ENCODE results near the gene SERPIND1. TPM values are rescaled to one million over a fixed set of nuclear protein-coding genes. Genes with fewer than 3 reads are reported as not detected.
A peak's percentile ranks its signal among the peaks of the same experiment; 100 is the strongest.

Gene SERPIND1
- total RNA-seq, 2 experiments from 2014 or later, result not detected

- intact Hi-C loops (cut with micrococcal nuclease), result no loop called here
- no peaks in the 10 kb centered on the region for H3K9me3 Mint-ChIP-seq
- H3K27me3 Mint-ChIP-seq (ENCODE audit: low read depth), result no peaks in the 10 kb centered on the region
- peaks cover 22% of the 10 kb centered on the region for H3K36me3 Mint-ChIP-seq (ENCODE audit: low read depth)
- no peaks in the 10 kb centered on the region for H3K4me1 Mint-ChIP-seq (ENCODE audit: low read depth)
- no peak overlapping the region for H3K4me3 Mint-ChIP-seq
- DNase-seq, result no peak
- CTCF ChIA-PET, result interaction anchor here (0.6 to 1.3 kb wide), 2 partner anchors 58 to 107 kb away, joined by 3 to 4 read pairs; no protein-coding TSS in a partner anchor
- H3K27ac Mint-ChIP-seq, result no peak overlapping the region
These were observed 30.7 kb downstream of the SERPIND1 start for GRCh38 chr22:20804650-20805049.

- H3K4me3 Mint-ChIP-seq, result no peak overlapping the region
- intact Hi-C loops (cut with micrococcal nuclease), result no loop called here
- no peak for DNase-seq
- no peaks in the 10 kb centered on the region for H3K9me3 Mint-ChIP-seq
- peaks cover 7% of the 10 kb centered on the region for H3K4me1 Mint-ChIP-seq (ENCODE audit: low read depth)
- H3K27ac Mint-ChIP-seq, result no peak overlapping the region
- no peaks in the 10 kb centered on the region for H3K27me3 Mint-ChIP-seq (ENCODE audit: low read depth)
- peaks cover 20% of the 10 kb centered on the region for H3K36me3 Mint-ChIP-seq (ENCODE audit: low read depth)
- CTCF ChIA-PET, result interaction anchor here (0.6 kb wide), 1 partner anchor 12 kb away, joined by 3 read pairs; no protein-coding TSS in a partner anchor
These were observed 32.1 kb downstream of the SERPIND1 start for GRCh38 chr22:20805972-20806471.

GRCh38 chr22:20807315-20807752 is 33.4 kb downstream of the SERPIND1 start:
- CTCF ChIA-PET, result no interaction called here
- peaks cover 19% of the 10 kb centered on the region for H3K36me3 Mint-ChIP-seq (ENCODE audit: low read depth)
- intact Hi-C loops (cut with micrococcal nuclease), result no loop called here
- no peaks in the 10 kb centered on the region for H3K9me3 Mint-ChIP-seq
- H3K27me3 Mint-ChIP-seq (ENCODE audit: low read depth), result no peaks in the 10 kb centered on the region
- no peak overlapping the region for H3K27ac Mint-ChIP-seq
- H3K4me1 Mint-ChIP-seq (ENCODE audit: low read depth), result peaks cover 12% of the 10 kb centered on the region
- no peak overlapping the region for H3K4me3 Mint-ChIP-seq
- DNase-seq, result no peak

- no peak for DNase-seq
- CTCF ChIA-PET, result no interaction called here
- no peaks in the 10 kb centered on the region for H3K9me3 Mint-ChIP-seq
- peaks cover 22% of the 10 kb centered on the region for H3K36me3 Mint-ChIP-seq (ENCODE audit: low read depth)
- no peak overlapping the region for H3K4me3 Mint-ChIP-seq
- H3K4me1 Mint-ChIP-seq (ENCODE audit: low read depth), result peaks cover 12% of the 10 kb centered on the region
- H3K27ac Mint-ChIP-seq, result no peak overlapping the region
- no peaks in the 10 kb centered on the region for H3K27me3 Mint-ChIP-seq (ENCODE audit: low read depth)
- intact Hi-C loops (cut with micrococcal nuclease), result no loop called here
These were observed 34.9 kb downstream of the SERPIND1 start for GRCh38 chr22:20808844-20809243.

- intact Hi-C loops (cut with micrococcal nuclease), result loop anchor here (10.0 kb wide), 1 partner anchor 135 kb away; no protein-coding TSS in a partner anchor
- CTCF ChIA-PET, result no interaction called here
- Mint-ChIP-seq H3K9me3 (no peaks in the 10 kb centered on the region), H3K27me3 (ENCODE audit: low read depth) (no peaks in the 10 kb centered on the region), H3K4me3 (no peak overlapping the region), H3K4me1 (ENCODE audit: low read depth) (peaks cover 12% of the 10 kb centered on the region), H3K36me3 (ENCODE audit: low read depth) (peaks cover 24% of the 10 kb centered on the region), H3K27ac (no peak overlapping the region)
- DNase-seq, result no peak
These were observed 35.7 kb downstream of the SERPIND1 start for GRCh38 chr22:20809538-20810185.

- H3K4me3 Mint-ChIP-seq, result no peak overlapping the region
- peak; percentile 40 for DNase-seq
- no peaks in the 10 kb centered on the region for H3K9me3 Mint-ChIP-seq
- no peaks in the 10 kb centered on the region for H3K27me3 Mint-ChIP-seq (ENCODE audit: low read depth)
- peak overlapping the region; percentile 64 for H3K27ac Mint-ChIP-seq
- H3K4me1 Mint-ChIP-seq (ENCODE audit: low read depth), result peaks cover 12% of the 10 kb centered on the region
- peaks cover 26% of the 10 kb centered on the region for H3K36me3 Mint-ChIP-seq (ENCODE audit: low read depth)
- intact Hi-C loops (cut with micrococcal nuclease), result loop anchor here (10.0 kb wide), 1 partner anchor 134 kb away; no protein-coding TSS in a partner anchor
- CTCF ChIA-PET, result interaction anchor here (0.6 kb wide), 1 partner anchor 26 kb away, joined by 3 read pairs; no protein-coding TSS in a partner anchor
These were observed 36.7 kb downstream of the SERPIND1 start for GRCh38 chr22:20810645-20811044.

- peaks cover 23% of the 10 kb centered on the region for H3K36me3 Mint-ChIP-seq (ENCODE audit: low read depth)
These were observed 37.3 kb downstream of the SERPIND1 start for GRCh38 chr22:20811171-20811570.

GRCh38 chr22:20811971-20812660 is 38.2 kb downstream of the SERPIND1 start:
- Mint-ChIP-seq H3K9me3 (no peaks in the 10 kb centered on the region), H3K4me1 (ENCODE audit: low read depth) (peaks cover 12% of the 10 kb centered on the region), H3K27me3 (ENCODE audit: low read depth) (no peaks in the 10 kb centered on the region), H3K4me3 (no peak overlapping the region), H3K27ac (no peak overlapping the region), H3K36me3 (ENCODE audit: low read depth) (peaks cover 27% of the 10 kb centered on the region)
- intact Hi-C loops (cut with micrococcal nuclease), result loop anchor here (10.0 kb wide), 1 partner anchor 133 kb away; no protein-coding TSS in a partner anchor
- DNase-seq, result no peak
- CTCF ChIA-PET, result interaction anchor here (0.7 kb wide), 1 partner anchor 9 kb away, joined by 3 read pairs; no protein-coding TSS in a partner anchor

More at GRCh38 chr22:20811171-20811570, 37.3 kb downstream of the SERPIND1 start:
- H3K9me3 Mint-ChIP-seq, result no peaks in the 10 kb centered on the region
- H3K27ac Mint-ChIP-seq, result peak overlapping the region; percentile 56
- H3K27me3 Mint-ChIP-seq (ENCODE audit: low read depth), result no peaks in the 10 kb centered on the region
- peaks cover 12% of the 10 kb centered on the region for H3K4me1 Mint-ChIP-seq (ENCODE audit: low read depth)
- intact Hi-C loops (cut with micrococcal nuclease), result loop anchor here (10.0 kb wide), 1 partner anchor 134 kb away; no protein-coding TSS in a partner anchor
- CTCF ChIA-PET, result interaction anchor here (0.6 kb wide), 1 partner anchor 27 kb away, joined by 3 read pairs; no protein-coding TSS in a partner anchor
- DNase-seq, result no peak
- no peak overlapping the region for H3K4me3 Mint-ChIP-seq

GRCh38 chr22:20813056-20813455 is 39.1 kb downstream of the SERPIND1 start:
- peaks cover 12% of the 10 kb centered on the region for H3K4me1 Mint-ChIP-seq (ENCODE audit: low read depth)
- H3K9me3 Mint-ChIP-seq, result no peaks in the 10 kb centered on the region
- H3K27ac Mint-ChIP-seq, result no peak overlapping the region
- intact Hi-C loops (cut with micrococcal nuclease), result loop anchor here (10.0 kb wide), 1 partner anchor 132 kb away; no protein-coding TSS in a partner anchor
- H3K36me3 Mint-ChIP-seq (ENCODE audit: low read depth), result peaks cover 24% of the 10 kb centered on the region
- CTCF ChIA-PET, result interaction anchor here (0.7 kb wide), 1 partner anchor 8 kb away, joined by 3 read pairs; no protein-coding TSS in a partner anchor
- H3K27me3 Mint-ChIP-seq (ENCODE audit: low read depth), result no peaks in the 10 kb centered on the region
- no peak overlapping the region for H3K4me3 Mint-ChIP-seq
- DNase-seq, result no peak

- Mint-ChIP-seq H3K36me3 (ENCODE audit: low read depth) (peaks cover 29% of the 10 kb centered on the region), H3K4me3 (no peak overlapping the region), H3K9me3 (no peaks in the 10 kb centered on the region), H3K27ac (no peak overlapping the region), H3K4me1 (ENCODE audit: low read depth) (peaks cover 12% of the 10 kb centered on the region), H3K27me3 (ENCODE audit: low read depth) (no peaks in the 10 kb centered on the region)
- DNase-seq, result no peak
- CTCF ChIA-PET, result no interaction called here
- intact Hi-C loops (cut with micrococcal nuclease), result loop anchor here (10.0 kb wide), 1 partner anchor 130 kb away; no protein-coding TSS in a partner anchor
These were observed 40.4 kb downstream of the SERPIND1 start for GRCh38 chr22:20814221-20814808.

- Mint-ChIP-seq H3K4me3 (no peak overlapping the region), H3K36me3 (ENCODE audit: low read depth) (peaks cover 29% of the 10 kb centered on the region), H3K4me1 (ENCODE audit: low read depth) (peaks cover 10% of the 10 kb centered on the region), H3K27ac (no peak overlapping the region), H3K9me3 (no peaks in the 10 kb centered on the region), H3K27me3 (ENCODE audit: low read depth) (no peaks in the 10 kb centered on the region)
- intact Hi-C loops (cut with micrococcal nuclease), result loop anchor here (5.0 to 10.0 kb wide), 2 partner anchors 42 to 129 kb away; partner anchors contain the start of genes PI4KA and SNAP29
- CTCF ChIA-PET, result no interaction called here
- DNase-seq, result no peak
These were observed 41.7 kb downstream of the SERPIND1 start for GRCh38 chr22:20815477-20816050.

Data from activated naive CD4-positive, alpha-beta T cell treated with anti-CD3 and anti-CD28 coated beads for 36 hours (primary cell).